Testis (tissue), 2 donors: ENCODE data around the gene DNAJB2.

Source experiments
- CTCF ChIP-seq, 3 experiments: fragments of 450-650 bp in 2 of 3; fragments of 200-600 bp in 1 of 3; sonication (generic) in 1 of 3; IDR thresholded peaks; one replicate each; pipeline ENCODE4 v1.5.1; 2016 to 2019; ENCODE audit warnings: antibody characterized with exemption in 3 of 3, mild to moderate bottlenecking in 2 of 3, moderate library complexity in 1 of 3
- POLR2A ChIP-seq: fragments of 450-650 bp; IDR thresholded peaks from one replicate; pipeline ENCODE4 v1.6.1; 2017; ENCODE audit warnings: antibody characterized with exemption, mild to moderate bottlenecking, moderate library complexity

GRCh38 chr2:219299372-219299760 is 20.2 kb downstream of the DNAJB2 start:
- no peak for TF ChIP-seq POLR2A
- TF ChIP-seq CTCF (IDR thresholded peaks at IDR 0.05): no peak
